ENCODE results near the gene BPHL. TPM values are rescaled to one million over a fixed set of nuclear protein-coding genes. Genes with fewer than 3 reads are reported as not detected.

The BPHL gene
- total RNA-seq, 1 donor from 2014 or later: 9.5 TPM

GRCh38 chr6:3109761-3110160 lies 8.8 kb upstream of the BPHL start:
- TF ChIP-seq CTCF (IDR thresholded peaks at IDR 0.05; ENCODE audit: insufficient read depth, low read length, severe bottlenecking): no peak
- no peak for FAIRE-seq
- Histone ChIP-seq H3K4me3 (ENCODE audit: low read depth, low read length) (no peak overlapping the region), H3K27me3 (ENCODE audit: control insufficient read depth, insufficient read depth, low read length) (no peaks in the 10 kb centered on the region), H3K36me3 (ENCODE audit: control insufficient read depth, insufficient read depth, low read length) (peaks cover 16% of the 10 kb centered on the region)
- peak; percentile 85 for DNase-seq (ENCODE audit: low read depth)

DNA sequence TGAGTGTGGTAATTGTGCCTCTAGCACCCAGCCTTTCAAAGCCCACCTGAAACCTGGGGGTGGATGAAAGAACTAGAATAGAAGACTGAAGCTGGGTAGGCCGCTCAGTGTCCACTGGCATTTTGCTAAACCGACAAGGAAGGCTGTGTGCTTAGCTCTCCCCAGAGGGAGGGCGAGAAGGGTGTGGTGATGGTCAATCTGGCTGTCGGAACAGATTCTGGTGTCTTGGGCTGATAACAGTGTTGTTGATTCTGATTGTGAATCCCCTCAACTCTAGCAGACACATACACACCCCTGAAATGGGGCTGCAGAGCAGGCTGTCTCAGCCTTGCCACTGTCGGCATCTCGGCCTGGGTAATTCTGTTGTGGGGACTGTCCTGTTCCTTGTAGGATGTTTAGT lies 4.1 kb upstream of the BPHL start:
- H3K4me3 ChIP-seq (ENCODE audit: low read depth, low read length): no peak overlapping the region

DNA sequence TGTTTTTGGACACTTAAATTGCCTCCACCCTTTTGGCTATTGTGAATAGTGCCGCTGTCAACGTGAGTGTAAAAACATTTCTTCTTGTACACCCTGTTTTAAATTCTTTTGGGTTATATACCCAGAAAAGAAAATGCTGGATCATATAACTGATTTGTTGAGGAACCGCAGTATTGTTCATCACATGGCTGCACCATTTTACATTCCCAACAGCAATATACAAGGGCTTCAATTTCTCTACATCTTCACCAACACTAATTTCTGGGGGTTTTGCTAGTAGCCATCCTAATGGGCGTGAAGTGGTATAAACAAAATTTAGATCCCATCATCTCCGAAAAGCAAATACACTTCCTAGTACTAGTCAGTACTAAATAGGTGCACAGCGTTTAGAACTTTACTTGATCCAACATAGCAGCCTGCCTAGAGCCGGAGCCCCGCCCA lies 579 bp upstream of the BPHL start:
- no peaks in the 10 kb centered on the region for H3K27me3 ChIP-seq (ENCODE audit: control insufficient read depth, insufficient read depth, low read length)
- DNase-seq (ENCODE audit: low read depth) (peak; percentile 69), FAIRE-seq (no peak)
- H3K36me3 ChIP-seq (ENCODE audit: control insufficient read depth, insufficient read depth, low read length): peaks cover 2% of the 10 kb centered on the region
- no peak for TF ChIP-seq CTCF (IDR thresholded peaks at IDR 0.05; ENCODE audit: insufficient read depth, low read length, severe bottlenecking)
- peak overlapping the region; percentile 67 for H3K4me3 ChIP-seq (ENCODE audit: low read depth, low read length)

More for the DNA sequence above, 4.1 kb upstream of the BPHL start:
- FAIRE-seq (no peak), DNase-seq (ENCODE audit: low read depth) (no peak)
- TF ChIP-seq CTCF (IDR thresholded peaks at IDR 0.05; ENCODE audit: insufficient read depth, low read length, severe bottlenecking): no peak
- no peaks in the 10 kb centered on the region for H3K27me3 ChIP-seq (ENCODE audit: control insufficient read depth, insufficient read depth, low read length)
- H3K36me3 ChIP-seq (ENCODE audit: control insufficient read depth, insufficient read depth, low read length): peaks cover 6% of the 10 kb centered on the region

GRCh38 chr6:3119040-3119723 lies 671 bp downstream of the BPHL start:
- FAIRE-seq (no peak), DNase-seq (ENCODE audit: low read depth) (peak; percentile 23)
- Histone ChIP-seq H3K27me3 (ENCODE audit: control insufficient read depth, insufficient read depth, low read length) (no peaks in the 10 kb centered on the region), H3K4me3 (ENCODE audit: low read depth, low read length) (peak overlapping the region; percentile 67), H3K36me3 (ENCODE audit: control insufficient read depth, insufficient read depth, low read length) (peaks cover 2% of the 10 kb centered on the region)
- TF ChIP-seq CTCF (IDR thresholded peaks at IDR 0.05; ENCODE audit: insufficient read depth, low read length, severe bottlenecking): no peak

GRCh38 chr6:3120765-3121089 lies 2.2 kb downstream of the BPHL start:
- Histone ChIP-seq H3K4me3 (ENCODE audit: low read depth, low read length) (no peak overlapping the region), H3K27me3 (ENCODE audit: control insufficient read depth, insufficient read depth, low read length) (no peaks in the 10 kb centered on the region), H3K36me3 (ENCODE audit: control insufficient read depth, insufficient read depth, low read length) (no peaks in the 10 kb centered on the region)
- no peak for FAIRE-seq
- TF ChIP-seq CTCF (IDR thresholded peaks at IDR 0.05; ENCODE audit: insufficient read depth, low read length, severe bottlenecking): no peak
- DNase-seq (ENCODE audit: low read depth): no peak

DNA sequence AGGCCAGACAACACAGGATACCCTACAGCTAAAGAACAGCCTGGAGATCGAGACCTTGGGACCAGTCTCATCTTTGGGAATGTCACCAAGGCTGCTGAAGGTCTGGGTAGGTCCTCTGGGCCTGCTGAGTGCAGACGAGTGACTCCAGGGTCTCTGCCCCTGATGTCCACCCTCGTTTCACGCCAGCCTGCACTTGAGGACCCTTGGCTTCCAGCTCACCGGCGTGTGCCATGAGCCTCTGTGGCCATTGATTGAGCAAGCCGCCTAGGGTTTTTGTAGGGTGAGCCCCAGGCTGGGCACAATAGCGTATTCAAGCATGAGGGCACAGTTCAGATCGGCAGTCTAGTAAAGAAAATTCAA lies 4.3 kb downstream of the BPHL start:
- no peak overlapping the region for H3K4me3 ChIP-seq (ENCODE audit: low read depth, low read length)
- FAIRE-seq (no peak), DNase-seq (ENCODE audit: low read depth) (no peak)
- TF ChIP-seq CTCF (IDR thresholded peaks at IDR 0.05; ENCODE audit: insufficient read depth, low read length, severe bottlenecking): no peak
- H3K27me3 ChIP-seq (ENCODE audit: control insufficient read depth, insufficient read depth, low read length): no peaks in the 10 kb centered on the region
- no peaks in the 10 kb centered on the region for H3K36me3 ChIP-seq (ENCODE audit: control insufficient read depth, insufficient read depth, low read length)
